DMS114 treated with DMSO at 0.1 percent for 48 hours (cell line): ENCODE results near the gene CACFD1.

Experiments
- DNase-seq: peaks from one replicate; lab custom pipeline; 2025; ENCODE audit not compliant: unreplicated experiment; lab: John Stamatoyannopoulos, UW

Gene CACFD1

DNA sequence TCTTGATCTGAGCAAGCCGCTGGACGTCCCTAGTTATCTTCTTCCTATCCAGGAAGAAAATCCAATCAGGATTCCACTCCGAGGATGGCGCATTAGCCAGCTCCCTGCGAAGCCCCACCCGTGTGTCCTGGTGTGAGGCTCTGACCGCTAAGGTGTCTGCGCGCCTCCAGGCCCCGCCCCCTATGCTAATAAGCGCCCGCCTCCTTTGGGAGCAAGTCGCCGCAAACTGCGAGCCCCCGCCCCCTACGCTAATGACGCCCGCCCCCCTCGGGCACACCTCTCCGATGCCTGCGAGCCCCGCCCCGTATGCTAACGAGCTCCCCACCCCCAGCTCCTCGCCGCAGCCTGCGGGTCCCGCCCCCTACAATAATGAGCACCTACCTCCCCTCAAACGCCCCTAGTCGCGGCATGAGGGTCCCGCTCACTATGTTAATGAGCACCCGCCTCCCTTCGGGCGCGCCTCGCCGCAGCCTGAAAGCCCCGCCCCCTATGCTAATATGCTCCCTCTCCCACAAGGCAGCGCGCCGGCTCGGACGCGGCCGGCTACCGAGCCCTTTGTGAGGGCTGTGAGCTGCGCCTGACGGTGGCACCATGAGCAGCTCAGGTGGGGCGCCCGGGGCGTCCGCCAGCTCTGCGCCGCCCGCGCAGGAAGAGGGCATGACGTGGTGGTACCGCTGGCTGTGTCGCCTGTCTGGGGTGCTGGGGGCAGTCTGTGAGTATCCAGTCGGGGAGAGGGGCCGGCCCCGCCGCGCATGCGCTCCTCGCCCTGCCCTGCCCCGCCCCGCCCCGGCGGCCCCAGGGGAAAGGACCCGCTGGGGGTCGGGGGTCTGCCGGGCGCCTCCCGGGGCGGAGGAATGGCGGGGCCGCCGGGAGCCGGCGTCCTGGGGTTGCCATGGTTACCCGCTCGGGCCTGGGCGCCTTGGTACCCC, at the start of gene CACFD1:
TSS of gene CACFD1 (plus strand) at position 503 of the 929 bp plus-strand sequence. CDS start at position 592, 89 bp downstream.
- peak; percentile 76 for DNase-seq

DNA sequence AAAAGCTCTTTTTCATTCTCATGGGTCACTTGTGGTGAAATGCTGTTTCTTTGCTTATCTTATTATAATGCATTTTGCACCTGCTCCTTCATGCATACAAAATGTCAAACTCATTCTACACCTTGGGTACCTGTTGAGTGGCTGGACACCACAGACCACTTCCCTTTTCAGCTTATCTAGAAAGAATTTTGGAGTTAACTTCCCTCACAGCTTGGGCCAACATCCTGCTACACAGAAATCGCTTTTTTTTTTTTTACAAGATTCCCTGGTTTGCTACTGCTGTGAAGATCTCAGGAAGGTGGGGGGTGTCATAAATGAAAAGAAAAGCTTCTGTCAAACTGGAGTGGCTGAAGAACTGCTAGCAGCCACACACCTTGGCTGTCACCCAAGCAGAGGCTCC, 44.6 kb upstream of the CACFD1 start:
- DNase-seq, result no peak

DNA sequence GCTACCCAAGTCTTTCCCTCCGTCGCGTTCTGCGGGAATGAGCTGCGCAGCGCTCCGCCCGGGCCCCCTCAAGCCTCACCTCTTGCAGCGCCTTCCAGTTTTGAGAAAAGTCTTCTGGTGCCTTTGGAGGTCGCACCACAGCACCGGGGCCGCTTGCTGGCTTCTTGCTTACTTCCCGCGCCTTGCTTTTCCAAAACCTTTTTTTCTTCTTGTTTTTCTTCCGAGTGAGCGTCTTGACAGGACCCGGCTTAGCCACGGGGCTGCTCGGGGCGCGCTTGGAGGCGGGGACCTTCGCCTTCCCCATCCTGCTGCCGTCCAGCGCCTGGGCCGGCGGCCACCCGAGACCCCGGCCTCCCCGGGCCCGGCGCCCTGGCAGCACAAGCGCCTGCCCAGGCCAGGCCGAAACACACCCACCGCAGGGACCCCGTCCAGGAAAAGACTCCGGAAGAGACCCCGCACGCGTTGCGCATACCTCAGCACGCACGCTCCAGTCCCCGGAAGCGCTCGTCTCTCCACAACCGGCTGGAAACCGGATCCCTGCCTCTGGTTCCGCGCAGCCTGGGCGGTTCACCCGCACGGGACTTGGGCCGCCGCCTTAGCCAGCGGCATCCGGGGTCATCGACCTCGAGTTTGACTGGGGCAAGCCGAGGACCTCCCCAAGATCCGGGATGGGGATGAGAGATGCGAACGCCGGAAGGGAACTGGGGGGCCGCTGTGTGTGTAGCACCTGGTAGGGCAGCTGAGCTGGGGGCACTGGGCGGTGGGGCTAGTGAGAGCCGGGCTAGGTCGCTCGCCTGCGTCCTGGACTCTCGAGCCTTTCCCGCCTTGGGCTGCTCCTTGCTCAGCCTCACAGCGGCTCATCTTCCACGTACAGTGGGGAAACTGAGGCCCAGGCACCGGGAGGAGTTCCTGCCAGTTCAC, 42.0 kb upstream of the CACFD1 start, which contains the start of gene REXO4:
TSS of gene REXO4 (minus strand) at position 470 of the 921 bp plus-strand sequence. CDS start at position 304, 166 bp downstream.
- DNase-seq, result peak; percentile 76

DNA sequence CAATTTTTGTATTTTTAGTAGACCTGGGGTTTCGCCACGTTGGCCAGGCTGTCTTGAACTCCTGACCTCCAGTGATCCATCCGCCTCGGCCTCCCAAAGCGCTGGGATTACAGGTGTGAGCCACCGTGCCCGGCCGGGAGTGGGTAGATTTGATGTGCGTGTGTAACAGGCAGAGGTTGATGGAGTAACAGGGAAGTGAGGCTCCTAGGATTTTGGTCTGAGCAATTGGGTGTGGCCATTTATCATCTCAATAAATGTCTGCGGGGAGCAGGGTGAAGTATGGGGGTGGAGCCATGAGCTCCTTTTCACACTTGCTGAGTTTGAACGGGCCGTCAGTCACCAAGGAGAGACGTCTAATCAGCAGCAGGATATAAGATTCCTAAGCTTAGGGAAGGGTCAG, 40.8 kb upstream of the CACFD1 start:
- DNase-seq, result no peak

DNA sequence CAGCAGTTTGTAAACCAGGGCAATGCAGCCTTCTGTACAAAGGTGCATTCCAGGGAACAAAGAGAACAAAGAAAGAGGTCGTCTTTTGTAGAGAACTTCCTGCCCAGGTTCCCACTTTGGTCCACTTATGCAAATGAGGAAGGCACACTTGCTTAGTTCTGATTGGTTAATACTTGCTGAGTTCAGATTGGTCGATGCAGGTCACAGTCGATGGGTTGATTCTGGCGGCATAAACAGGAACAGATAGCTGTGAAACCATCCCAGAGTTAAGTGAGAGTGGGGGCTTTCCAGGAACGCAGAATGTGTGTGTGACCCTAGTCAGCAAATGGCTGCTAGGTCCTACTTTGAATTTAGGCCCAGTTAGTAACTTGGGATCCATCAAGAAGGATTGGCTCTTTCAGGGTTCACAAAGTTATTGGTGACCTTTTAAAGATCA, 39.4 kb upstream of the CACFD1 start:
- DNase-seq, result no peak

DNA sequence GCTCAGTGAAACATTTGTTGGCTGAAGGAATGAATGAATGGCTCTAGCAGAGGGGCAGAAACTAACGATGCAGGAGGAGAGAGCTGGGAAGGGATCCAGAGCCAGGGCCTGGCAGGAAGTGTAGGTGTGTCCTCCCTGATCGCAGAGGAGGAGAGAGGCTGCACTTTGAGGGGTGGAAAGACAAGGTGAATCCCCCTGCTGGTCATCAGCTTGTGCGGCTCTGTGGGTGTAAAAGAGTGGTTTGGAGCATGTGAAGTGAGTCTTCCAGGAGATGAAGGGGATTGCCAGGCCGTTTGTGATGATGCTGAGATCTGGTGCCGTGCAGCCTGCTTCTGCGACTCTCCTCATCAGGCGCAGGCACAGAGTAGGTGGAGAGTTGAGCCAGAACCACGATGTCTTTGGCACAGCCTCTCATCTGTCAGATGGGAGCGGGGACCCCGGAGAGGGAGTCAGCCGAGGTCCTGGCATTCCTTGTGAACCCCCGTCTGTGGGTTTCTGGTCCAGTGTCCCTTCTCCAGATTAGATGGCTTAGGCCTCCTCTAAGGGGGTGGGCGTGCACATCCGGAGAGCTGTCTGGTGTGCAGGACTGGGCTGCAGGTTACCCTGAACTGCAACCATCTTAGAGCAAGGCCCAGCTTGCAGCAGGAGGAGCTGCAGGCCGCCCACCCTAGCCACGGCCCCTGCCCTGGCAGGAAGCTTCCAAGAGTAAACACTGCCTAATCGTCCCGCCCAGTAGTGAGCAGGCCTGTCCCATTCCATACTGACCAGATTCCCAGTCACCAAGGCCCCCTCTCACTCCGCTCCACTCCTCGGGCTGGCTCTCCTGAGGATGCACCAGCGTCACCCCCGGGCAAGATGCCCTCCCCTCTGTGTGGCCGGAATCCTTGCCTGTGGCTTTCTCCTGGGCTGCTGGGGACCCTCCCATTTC, 37.9 kb upstream of the CACFD1 start, which contains the start of gene ADAMTS13:
TSS of gene ADAMTS13 (plus strand) at position 753 of the 928 bp plus-strand sequence. CDS start at position 830, 77 bp downstream.
- peak; percentile 17 for DNase-seq

DNA sequence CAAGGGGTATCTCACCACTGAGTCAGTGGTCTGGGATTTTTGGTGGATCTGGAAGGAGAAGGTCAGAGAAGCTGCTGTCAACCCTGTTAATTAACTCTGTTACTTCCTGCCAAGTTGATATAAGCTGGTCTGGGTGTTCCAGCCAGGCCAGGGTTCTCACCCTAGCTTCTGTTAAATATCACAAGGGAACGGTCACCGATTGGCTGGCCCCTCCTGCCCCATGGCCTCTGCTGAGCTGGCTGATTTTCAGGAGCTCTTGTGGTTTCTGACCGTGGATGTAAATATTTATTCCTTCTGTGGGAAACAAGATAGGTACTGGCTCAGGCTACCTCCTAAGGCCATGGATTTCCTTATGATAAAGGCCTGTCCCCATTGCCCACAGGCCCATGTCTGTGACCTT, 36.6 kb upstream of the CACFD1 start:
- DNase-seq, result no peak

DNA sequence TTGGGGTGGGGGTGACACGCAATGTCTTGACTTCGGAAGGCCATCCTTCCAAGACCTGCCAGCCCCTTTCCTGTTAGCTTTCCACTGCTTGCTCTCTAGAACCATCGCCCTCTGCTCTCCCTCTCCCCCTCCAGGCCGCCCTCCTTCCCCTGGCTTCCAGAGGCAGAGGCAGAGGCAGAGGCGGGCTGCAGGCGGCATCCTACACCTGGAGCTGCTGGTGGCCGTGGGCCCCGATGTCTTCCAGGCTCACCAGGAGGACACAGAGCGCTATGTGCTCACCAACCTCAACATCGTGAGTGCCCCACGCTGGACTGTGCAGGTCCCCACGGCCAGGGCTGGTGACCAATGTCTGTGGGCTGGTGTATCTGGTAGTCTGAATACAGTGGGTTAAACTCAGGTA, 35.6 kb upstream of the CACFD1 start:
- no peak for DNase-seq

DNA sequence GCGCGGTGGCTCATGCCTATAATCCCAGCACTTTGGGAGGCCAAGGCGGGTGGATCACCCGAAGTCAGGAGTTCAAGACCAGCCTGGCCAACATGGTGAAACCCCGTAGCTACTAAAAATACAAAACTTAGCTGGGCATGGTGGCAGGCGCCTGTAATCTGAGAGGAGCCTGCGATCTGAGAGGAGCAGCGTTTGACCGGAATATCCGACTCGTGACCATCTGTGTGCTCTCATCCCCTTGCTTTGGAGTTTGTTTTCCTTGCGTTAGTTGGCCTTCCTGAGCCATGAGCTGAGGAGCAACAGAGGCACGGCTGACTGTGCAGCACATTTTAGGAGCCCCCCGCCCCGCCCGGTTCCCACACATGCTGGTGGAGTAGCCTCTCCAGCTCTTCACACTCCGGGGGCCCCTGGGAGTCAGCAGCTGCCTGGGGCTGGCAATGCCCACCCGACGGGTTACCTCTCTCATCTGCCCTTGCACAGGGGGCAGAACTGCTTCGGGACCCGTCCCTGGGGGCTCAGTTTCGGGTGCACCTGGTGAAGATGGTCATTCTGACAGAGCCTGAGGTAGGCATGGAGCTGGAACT, 34.6 kb upstream of the CACFD1 start:
- DNase-seq, result no peak

DNA sequence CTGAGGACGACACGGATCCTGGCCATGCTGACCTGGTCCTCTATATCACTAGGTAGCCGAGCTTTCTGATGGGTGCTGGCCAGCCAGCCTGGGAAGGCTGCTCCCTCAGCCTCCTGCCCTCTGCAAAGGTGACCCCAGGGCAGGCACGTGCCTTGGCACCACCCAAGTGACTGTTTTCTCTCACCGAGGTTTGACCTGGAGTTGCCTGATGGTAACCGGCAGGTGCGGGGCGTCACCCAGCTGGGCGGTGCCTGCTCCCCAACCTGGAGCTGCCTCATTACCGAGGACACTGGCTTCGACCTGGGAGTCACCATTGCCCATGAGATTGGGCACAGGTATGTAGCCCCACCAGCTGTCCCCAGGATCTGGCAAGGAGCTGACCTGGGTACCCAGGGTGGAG, 33.8 kb upstream of the CACFD1 start:
- DNase-seq, result no peak

DNA sequence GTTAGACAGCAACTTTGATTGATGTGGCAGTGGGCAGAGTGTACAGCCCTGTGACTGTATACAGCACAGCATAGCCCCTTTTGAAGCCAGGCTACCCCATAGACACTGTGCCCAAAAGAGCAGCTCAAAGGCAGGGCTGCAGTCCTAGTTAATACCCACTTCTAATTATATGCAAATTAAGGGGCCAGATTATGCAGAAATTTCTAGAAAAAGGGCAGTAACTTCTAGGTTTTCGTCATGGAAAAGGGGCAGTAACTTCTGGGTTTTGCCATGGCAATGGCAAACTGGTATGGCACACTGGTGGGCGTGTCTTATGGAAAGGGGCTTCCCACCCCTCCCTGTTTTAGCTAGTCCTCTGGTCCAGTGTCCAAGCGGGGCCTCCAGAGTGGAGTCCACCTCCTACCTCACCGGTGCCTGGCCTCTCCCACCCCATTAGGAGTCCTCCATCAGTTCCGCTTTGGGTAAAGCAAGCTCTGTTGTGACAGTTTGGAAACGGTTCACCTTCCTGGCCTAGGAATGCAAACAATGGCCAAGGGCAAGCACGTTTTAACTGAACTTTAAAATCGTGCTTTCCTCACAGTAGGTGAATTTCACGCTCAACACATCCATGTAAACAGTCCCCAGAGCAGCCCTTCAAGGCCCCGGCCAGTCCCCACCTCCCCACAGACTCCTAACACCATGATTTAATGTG, 32.0 kb upstream of the CACFD1 start:
- no peak for DNase-seq

DNA sequence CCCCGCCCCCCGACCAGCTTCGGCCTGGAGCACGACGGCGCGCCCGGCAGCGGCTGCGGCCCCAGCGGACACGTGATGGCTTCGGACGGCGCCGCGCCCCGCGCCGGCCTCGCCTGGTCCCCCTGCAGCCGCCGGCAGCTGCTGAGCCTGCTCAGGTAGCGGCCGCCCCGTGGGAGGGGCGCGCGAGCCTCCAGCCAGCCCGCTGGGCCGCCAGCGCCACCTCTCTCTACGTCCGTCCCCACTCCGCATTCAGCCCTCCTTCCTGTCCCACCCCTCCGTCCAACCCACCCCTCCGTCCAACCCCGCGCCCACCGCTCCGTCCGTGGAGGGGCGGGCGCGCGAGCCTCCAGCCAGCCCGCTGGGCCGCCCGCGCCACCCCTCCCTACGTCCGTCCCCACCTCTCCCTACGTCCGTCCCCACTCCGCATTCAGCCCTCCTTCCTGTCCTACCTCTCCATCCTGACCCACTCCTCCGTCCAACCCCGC, 31.1 kb upstream of the CACFD1 start:
- DNase-seq, result peak; percentile 49

DNA sequence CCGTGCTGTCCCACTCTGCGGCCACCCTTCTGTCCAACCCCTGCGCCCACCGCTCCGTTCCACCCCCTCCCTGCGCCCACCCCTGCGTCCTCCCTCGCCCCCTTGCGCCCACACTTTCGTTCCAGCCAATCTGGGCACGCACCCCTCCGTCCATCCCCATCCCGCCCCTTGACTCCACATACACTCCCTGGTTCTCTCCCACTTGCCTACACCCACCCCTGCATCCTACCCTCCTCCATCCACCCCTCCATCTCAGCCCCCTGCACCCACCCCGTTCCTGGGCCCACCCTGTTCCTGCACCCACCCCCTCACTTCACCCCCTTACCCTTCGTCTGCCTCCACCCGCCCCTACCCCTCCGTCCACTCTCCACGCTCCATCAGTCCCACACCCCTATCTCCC, 30.6 kb upstream of the CACFD1 start:
- no peak for DNase-seq

DNA sequence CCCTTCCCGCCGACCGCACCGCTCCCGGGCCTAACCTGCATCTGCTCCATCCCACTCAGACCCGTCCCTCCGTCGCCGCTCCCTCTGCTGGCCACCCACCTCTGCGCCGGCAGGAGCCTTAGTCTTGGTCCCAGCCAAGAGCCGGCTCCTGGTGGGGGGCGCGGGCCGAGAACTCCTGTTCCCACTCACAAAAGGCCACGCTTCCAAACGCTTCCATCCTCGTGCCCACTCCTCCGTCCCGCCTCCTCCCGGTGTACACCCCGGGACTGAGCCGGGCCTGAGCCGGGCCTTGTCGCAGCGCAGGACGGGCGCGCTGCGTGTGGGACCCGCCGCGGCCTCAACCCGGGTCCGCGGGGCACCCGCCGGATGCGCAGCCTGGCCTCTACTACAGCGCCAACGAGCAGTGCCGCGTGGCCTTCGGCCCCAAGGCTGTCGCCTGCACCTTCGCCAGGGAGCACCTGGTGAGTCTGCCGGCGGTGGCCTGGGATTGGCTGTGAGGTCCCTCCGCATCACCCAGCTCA, 30.1 kb upstream of the CACFD1 start:
- peak; percentile 38 for DNase-seq

DNA sequence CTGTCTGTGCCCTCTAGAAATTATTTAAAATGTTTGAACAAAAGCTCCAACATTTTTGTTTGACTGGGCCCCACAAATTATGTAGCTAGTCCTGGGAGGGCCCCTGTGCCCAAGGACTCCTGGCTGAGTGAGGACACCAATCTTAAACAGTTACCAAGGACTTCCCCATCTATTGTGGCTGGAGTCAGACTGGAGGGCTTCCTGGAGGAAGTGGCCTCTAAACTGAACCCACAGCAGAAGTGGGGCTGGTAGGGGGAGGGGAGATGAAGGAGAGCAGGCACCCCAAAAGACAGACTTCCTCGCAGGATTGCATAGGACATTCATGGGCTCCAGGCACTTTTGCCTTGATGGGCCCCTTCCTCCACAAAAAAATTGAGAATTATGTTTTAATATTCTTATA, 29.5 kb upstream of the CACFD1 start:
- no peak for DNase-seq

DNA sequence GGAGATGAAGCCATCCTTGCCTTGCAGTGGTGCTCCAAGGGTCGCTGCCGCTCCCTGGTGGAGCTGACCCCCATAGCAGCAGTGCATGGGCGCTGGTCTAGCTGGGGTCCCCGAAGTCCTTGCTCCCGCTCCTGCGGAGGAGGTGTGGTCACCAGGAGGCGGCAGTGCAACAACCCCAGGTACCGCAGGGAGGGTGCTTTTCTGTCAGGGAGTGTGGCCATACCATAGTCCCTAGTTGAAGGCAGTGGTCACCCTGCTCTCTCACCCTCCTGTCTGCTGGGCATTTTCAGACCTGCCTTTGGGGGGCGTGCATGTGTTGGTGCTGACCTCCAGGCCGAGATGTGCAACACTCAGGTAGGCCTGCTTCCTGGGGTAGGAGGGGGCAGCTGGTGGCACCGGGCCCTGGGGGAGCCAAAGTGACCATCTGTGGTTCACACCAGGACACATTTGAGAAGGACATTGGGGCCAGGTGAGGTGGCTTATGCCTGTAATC, 26.4 kb upstream of the CACFD1 start:
- no peak for DNase-seq

DNA sequence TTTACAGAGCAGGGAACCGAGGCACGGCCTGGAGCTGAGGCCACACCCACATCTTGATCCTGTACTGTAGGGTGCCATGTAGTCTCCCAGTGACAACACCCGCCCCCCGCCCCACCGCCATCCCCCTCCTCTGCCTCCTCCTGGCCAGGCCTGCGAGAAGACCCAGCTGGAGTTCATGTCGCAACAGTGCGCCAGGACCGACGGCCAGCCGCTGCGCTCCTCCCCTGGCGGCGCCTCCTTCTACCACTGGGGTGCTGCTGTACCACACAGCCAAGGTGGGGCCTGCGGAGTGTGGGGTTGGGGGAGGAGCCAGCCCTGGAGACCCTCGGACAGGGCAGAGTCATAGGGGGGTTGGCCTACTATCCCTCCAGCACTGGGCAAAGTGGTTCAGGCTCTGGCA, 23.1 kb upstream of the CACFD1 start:
- no peak for DNase-seq

DNA sequence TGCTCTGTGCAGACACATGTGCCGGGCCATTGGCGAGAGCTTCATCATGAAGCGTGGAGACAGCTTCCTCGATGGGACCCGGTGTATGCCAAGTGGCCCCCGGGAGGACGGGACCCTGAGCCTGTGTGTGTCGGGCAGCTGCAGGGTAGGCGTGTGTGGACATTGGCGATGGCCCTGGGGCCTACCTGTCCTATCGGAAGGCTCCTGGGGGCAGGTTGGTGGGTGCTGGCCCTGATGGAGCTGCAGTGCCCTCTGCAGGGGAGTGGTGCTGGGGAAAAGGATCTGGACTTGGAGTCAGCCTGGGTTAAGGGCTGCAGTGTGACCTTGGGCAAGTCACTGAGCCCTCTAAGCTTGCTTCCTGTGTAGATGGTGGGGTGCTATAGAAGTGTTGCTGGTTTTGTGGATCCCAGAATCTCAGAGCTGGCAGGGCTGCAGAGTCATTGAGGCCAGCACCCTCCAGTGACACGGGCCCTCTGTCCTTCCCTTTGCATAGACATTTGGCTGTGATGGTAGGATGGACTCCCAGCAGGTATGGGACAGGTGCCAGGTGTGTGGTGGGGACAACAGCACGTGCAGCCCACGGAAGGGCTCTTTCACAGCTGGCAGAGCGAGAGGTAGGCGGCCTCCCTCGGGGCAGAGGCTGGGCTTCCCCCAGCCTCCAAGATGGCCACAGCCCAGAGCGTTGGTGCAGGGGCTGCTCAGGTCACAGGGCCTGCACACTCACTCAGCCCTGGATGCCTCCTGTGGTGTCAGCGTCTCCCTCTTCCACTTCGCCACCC, 21.8 kb upstream of the CACFD1 start:
- DNase-seq, result no peak
